NCI-H2029 treated with DMSO at 0.1 percent for 48 hours (cell line): Measurements from ENCODE around the gene FAM53C.
A peak's percentile ranks its signal among the peaks of the same experiment; 100 is the strongest.
"Not testable (repeated sequence)": the region's sequence is repeated elsewhere in the genome, so short reads cannot be mapped to it uniquely, and the experiment has no call there.

Experiments used
- DNase-seq: peaks from one replicate; lab custom pipeline; 2025; lab: John Stamatoyannopoulos, UW

The FAM53C gene

GRCh38 chr5:138351056-138351455 lies 13.0 kb downstream of the FAM53C start:
- no peak for DNase-seq

- no peak for DNase-seq
These were observed 13.5 kb downstream of the FAM53C start for GRCh38 chr5:138351517-138351916.

- peak; percentile 54 for DNase-seq
These were observed 14.1 kb downstream of the FAM53C start, which contains the start of gene KDM3B for GRCh38 chr5:138352071-138352721. KDM3B (plus strand) TSS chr5:138352685; CDS start chr5:138352796, 111 bp downstream.

DNA sequence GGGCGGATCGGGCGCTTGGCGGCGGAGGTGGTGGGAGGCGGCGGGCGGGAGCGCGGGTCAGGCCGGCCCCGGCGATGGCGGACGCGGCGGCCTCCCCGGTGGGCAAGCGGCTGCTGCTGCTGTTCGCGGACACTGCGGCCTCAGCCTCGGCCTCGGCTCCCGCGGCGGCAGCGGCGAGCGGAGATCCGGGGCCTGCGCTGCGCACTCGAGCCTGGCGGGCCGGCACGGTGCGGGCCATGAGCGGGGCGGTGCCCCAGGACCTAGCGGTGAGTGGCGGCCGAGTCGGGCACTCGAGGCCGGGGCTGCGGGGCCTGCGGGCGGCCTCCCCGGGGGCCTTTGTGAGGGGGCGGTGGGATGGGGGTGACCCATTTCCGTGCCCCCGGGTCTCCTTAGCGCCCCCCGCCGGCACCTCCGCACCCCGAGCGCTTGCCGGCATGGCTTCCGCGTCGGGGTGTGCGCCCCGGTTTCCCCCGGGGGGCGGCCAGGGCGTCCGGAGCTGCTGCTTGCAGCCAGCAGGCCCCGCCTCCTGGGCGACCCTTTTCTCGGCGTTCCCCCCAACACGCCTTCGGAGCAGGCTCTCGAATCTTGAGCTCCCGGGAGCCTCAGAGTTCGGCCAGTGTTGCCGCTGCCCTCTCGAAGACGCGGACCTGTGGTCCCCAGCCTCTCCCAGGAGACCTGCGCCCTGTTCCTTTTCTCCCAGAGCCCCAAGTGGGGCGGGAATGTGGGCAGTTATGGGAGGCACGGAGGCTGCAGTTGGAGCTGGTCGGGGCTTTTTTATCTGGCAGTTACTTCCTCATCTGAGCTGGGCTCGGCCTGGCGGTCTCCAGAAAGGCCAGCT lies 14.9 kb downstream of the FAM53C start:
- no peak for DNase-seq

- DNase-seq = no peak
These were observed 15.6 kb downstream of the FAM53C start for GRCh38 chr5:138353560-138354080.

DNA sequence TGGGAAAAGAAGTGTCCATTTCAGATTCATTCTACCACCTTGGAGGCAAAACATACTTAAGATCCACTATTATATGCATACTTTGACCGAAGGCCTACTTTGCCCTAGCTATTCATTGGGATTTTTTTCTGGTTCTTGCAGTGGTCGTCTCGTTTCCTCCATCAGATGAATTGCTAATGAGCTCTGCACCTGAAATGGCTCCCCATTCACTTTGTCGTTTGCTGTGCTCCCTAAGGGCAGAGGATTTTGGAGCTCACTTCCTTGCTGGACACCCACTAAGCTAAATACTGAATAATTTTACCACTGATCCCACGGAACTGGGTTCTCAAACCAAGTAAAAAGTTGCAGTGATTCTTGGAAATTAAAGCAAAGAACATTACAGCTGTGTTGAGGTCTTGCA lies 16.3 kb downstream of the FAM53C start:
- no peak for DNase-seq

DNA sequence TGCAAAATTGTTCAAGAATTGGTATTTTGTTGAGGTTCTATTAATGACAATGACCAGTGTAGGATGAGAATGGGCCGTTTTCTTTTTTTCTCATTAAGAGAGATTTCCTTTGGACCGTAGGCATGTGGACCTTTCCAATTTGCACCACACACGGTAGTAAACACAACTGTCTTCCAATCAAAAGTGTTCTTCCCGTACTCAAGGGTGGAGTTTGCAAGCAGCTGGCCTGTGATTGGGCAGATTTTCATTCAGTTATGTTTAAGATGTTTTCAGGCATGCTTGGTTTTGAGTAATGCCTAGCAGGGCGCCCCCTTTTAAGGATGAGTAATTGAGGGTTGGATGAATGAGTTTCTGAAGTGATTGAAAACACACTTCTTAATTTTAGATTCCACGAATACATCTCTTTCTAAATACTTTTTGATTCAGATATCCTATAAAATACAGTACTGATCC lies 16.9 kb downstream of the FAM53C start:
- no peak for DNase-seq

DNA sequence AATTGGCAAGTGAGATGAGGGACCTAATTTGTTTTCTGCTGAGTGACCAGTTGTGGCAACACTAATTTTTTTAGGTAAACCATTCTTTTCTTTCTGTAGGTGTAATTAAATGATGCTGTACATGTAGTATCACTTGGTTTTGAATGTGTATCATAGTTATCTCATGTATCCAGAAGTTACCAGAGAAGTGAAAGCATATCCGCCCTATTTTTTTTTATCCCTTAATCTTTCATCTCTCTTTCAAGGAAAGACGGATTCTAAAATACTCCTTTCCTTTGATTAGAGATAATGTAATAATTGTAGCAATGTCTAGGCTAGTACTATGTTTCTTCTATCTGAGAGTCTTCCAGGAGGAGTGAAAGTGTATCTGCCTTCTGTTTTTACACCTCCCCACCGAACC lies 21.6 kb downstream of the FAM53C start:
- DNase-seq = no peak

DNA sequence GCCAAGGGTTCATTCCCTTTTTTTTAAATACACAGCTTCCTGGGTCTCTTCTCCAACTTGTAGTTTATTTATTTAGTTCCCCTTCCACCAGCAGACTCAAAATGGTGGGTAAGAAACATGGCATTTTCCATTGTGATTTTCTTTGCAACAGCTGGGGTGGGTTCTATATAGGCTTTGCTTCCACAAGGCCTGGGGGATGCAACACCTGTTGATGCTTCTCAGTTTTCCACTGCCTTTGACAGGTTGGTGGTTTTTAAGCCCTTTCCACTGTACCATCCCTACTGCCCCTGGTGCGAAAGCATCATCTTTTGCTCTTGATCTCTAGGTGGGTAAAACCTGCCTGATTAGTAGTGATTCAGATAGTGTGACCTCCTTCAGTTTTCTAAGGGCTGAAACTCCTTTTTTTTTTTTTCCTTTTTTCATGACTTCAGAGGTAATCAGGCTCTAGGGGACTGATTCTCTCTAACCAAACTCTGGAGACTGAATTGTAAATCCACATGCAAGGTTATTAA lies 22.9 kb downstream of the FAM53C start:
- no peak for DNase-seq

- DNase-seq = no peak
These were observed 26.5 kb downstream of the FAM53C start for GRCh38 chr5:138364576-138364975.

DNA sequence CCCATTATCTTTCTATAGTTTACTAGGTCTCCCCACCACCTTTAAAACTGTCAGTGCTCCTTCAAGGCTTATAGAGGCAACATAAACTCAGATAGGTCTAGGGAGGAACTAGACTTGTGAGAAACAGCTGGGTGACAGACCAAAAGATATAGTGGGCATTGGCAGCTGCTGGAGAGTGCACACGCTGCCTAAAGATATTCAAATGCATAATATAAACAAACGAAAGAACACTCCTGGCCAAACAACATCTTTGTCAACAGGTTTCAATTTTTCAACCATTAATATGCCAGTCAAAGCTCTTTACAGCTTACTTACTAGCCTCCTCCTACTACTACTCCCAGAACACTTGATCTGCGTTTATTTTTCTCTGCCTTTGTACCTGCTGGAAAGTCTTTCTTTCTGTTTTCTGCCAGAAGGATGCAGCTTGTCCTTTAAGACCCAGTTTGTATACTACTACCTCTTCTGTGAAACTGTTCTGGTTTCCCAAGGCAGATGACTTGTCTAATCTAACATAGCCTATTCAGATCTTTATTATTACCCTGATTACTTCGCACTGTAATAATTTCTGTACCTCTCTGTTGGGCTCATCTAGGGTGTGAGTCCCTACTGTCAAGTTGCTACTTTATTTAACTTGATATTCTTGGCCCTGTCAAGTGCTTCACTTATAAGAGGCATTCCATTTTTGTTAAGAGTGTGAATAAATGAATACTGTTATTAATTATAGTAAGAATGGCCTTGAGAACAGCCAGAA lies 28.7 kb downstream of the FAM53C start:
- DNase-seq = peak; percentile 29

- DNase-seq = no peak
These were observed 31.2 kb downstream of the FAM53C start for GRCh38 chr5:138369261-138369660.

GRCh38 chr5:138369706-138370105 lies 31.6 kb downstream of the FAM53C start:
- DNase-seq = no peak

GRCh38 chr5:138370537-138370936 lies 32.5 kb downstream of the FAM53C start:
- DNase-seq = no peak

DNA sequence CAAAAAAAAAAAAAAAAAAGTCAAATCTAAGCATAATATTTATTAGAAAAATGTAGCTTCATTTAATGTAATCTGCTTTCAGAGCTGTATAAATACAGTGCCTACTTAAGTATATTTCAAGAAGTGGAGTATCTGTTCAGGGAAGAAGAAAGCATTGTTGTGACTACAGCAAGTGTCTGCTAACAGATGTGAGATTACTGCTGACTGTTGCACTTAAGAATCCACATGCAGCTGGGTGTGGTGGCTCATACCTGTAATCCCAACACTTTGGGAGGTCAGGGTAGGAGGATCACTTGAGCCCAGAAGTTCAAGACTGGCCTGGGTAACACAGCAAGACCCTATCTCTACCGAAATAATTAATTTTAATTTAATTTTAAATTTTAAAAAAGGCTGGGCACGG lies 33.4 kb downstream of the FAM53C start:
- no peak for DNase-seq

- no peak for DNase-seq
These were observed 34.2 kb downstream of the FAM53C start for GRCh38 chr5:138372225-138372624.

GRCh38 chr5:138372653-138373052 lies 34.6 kb downstream of the FAM53C start:
- DNase-seq = no peak

DNA sequence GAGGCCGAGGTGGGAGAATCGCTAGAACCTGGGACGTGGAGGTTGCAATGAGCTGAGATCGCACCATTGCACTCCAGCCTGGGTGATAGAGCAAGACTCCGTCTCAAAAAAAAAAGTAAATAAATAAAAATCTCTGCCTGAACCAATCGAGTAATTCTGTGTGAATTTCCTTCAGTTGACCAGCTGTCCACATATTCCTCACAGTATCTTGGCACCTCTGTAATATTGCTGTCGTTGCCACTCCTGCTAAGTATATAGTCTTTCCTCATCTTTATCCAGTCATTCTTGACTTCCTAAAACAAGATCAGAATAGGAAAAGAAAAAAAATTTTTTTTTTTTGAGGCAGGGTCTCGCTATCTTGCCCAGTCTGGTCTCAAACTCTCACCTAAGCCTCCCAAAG lies 44.3 kb downstream of the FAM53C start:
- no peak for DNase-seq

GRCh38 chr5:138385660-138386059 lies 47.6 kb downstream of the FAM53C start:
- DNase-seq = no peak

DNA sequence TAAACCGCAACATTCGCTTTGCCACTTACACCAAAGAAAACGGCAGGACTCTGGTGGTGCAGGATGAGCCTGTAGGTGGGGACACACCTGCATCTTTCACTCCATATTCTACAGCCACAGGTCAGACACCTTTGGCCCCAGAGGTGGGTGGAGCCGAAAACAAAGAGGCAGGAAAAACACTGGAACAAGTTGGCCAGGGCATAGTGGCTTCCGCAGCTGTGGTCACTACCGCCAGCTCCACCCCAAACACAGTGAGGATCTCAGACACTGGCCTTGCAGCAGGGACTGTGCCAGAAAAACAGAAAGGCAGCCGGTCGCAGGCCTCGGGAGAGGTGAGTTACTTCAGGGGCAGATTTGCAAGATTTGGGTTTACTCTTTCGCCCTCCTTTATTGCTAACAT lies 48.2 kb downstream of the FAM53C start:
- DNase-seq = no peak

GRCh38 chr5:138389332-138389731 lies 51.3 kb downstream of the FAM53C start:
- DNase-seq = no peak

- not testable (repeated sequence) for DNase-seq
These were observed 51.8 kb downstream of the FAM53C start for GRCh38 chr5:138389911-138390310.
